ENCODE data around the gene RALGAPB.

Gene RALGAPB

GRCh38 chr20:38612751-38613515 is 140.3 kb downstream of the RALGAPB start:
- DNase-seq, result no peak
- Histone ChIP-seq H4K20me1 (ENCODE audit: insufficient read depth, low read length) (no peaks in the 10 kb centered on the region), H3K4me3 (ENCODE audit: low read depth in 1 of 2, low read length in 2 of 2) (no peak overlapping the region), H3K4me2 (ENCODE audit: insufficient read depth, low read length) (no peak overlapping the region), H3K27ac (ENCODE audit: low read length) (no peak overlapping the region), H3K9ac (ENCODE audit: low read depth, low read length) (no peak overlapping the region), H3K36me3 (ENCODE audit: insufficient read depth, low read length) (no peaks in the 10 kb centered on the region), H3K9me3 (ENCODE audit: insufficient read depth, low read length, severe bottlenecking) (no peaks in the 10 kb centered on the region), H3K4me1 (ENCODE audit: insufficient read depth, low read length) (no peaks in the 10 kb centered on the region), H2AFZ (ENCODE audit: low read depth, low read length) (no peak overlapping the region), H3K27me3 (ENCODE audit: insufficient read depth, low read length, poor library complexity) (peaks cover 3% of the 10 kb centered on the region), H3K79me2 (ENCODE audit: insufficient read depth, low read length) (no peaks in the 10 kb centered on the region)
- no peak for ATAC-seq (ENCODE audit: insufficient read depth, low read depth)
- no peak for TF ChIP-seq CTCF (IDR thresholded peaks at IDR 0.05; ENCODE audit: borderline replicate concordance, extremely low read depth, low read length, poor library complexity, severe bottlenecking)
- no peak for TF ChIP-seq EZH2 (IDR thresholded peaks at IDR 0.05; ENCODE audit: borderline replicate concordance, low read depth, low read length, severe bottlenecking)

GRCh38 chr20:38615283-38615682 is 142.6 kb downstream of the RALGAPB start:
- H3K27ac ChIP-seq (ENCODE audit: low read length), result no peak overlapping the region
- ATAC-seq (ENCODE audit: insufficient read depth, low read depth) (no peak), DNase-seq (no peak)
- no peak overlapping the region for H3K4me2 ChIP-seq (ENCODE audit: insufficient read depth, low read length)
- no peaks in the 10 kb centered on the region for H3K4me1 ChIP-seq (ENCODE audit: insufficient read depth, low read length)
- no peak overlapping the region for H2AFZ ChIP-seq (ENCODE audit: low read depth, low read length)
- H3K9me3 ChIP-seq (ENCODE audit: insufficient read depth, low read length, severe bottlenecking), result no peaks in the 10 kb centered on the region
- peaks cover 17% of the 10 kb centered on the region for H3K27me3 ChIP-seq (ENCODE audit: insufficient read depth, low read length, poor library complexity)
- H3K79me2 ChIP-seq (ENCODE audit: insufficient read depth, low read length), result no peaks in the 10 kb centered on the region
- H3K36me3 ChIP-seq (ENCODE audit: insufficient read depth, low read length), result no peaks in the 10 kb centered on the region
- H4K20me1 ChIP-seq (ENCODE audit: insufficient read depth, low read length), result no peaks in the 10 kb centered on the region
- TF ChIP-seq EZH2 (IDR thresholded peaks at IDR 0.05; ENCODE audit: borderline replicate concordance, low read depth, low read length, severe bottlenecking), result no peak
- TF ChIP-seq CTCF (IDR thresholded peaks at IDR 0.05; ENCODE audit: borderline replicate concordance, extremely low read depth, low read length, poor library complexity, severe bottlenecking), result no peak
- no peak overlapping the region for H3K9ac ChIP-seq (ENCODE audit: low read depth, low read length)
- no peak overlapping the region for H3K4me3 ChIP-seq (ENCODE audit: low read depth in 1 of 2, low read length in 2 of 2)

GRCh38 chr20:38616457-38616856 is 143.8 kb downstream of the RALGAPB start:
- no peak overlapping the region for H3K4me3 ChIP-seq (ENCODE audit: low read depth in 1 of 2, low read length in 2 of 2)
- no peak overlapping the region for H3K9ac ChIP-seq (ENCODE audit: low read depth, low read length)
- no peaks in the 10 kb centered on the region for H3K36me3 ChIP-seq (ENCODE audit: insufficient read depth, low read length)
- peaks cover 24% of the 10 kb centered on the region for H3K27me3 ChIP-seq (ENCODE audit: insufficient read depth, low read length, poor library complexity)
- no peak overlapping the region for H3K27ac ChIP-seq (ENCODE audit: low read length)
- H4K20me1 ChIP-seq (ENCODE audit: insufficient read depth, low read length), result no peaks in the 10 kb centered on the region
- TF ChIP-seq CTCF (IDR thresholded peaks at IDR 0.05; ENCODE audit: borderline replicate concordance, extremely low read depth, low read length, poor library complexity, severe bottlenecking) (no peak), EZH2 (IDR thresholded peaks at IDR 0.05; ENCODE audit: borderline replicate concordance, low read depth, low read length, severe bottlenecking) (no peak)
- no peak for DNase-seq
- H3K9me3 ChIP-seq (ENCODE audit: insufficient read depth, low read length, severe bottlenecking), result no peaks in the 10 kb centered on the region
- ATAC-seq (ENCODE audit: insufficient read depth, low read depth), result no peak
- no peak overlapping the region for H2AFZ ChIP-seq (ENCODE audit: low read depth, low read length)
- H3K4me1 ChIP-seq (ENCODE audit: insufficient read depth, low read length), result no peaks in the 10 kb centered on the region
- H3K79me2 ChIP-seq (ENCODE audit: insufficient read depth, low read length), result no peaks in the 10 kb centered on the region
- H3K4me2 ChIP-seq (ENCODE audit: insufficient read depth, low read length), result no peak overlapping the region

Measured in DND-41 (cell line).